MCF 10A (cell line): ENCODE results near the gene MINDY2. TPM values are rescaled to one million over a fixed set of nuclear protein-coding genes. Genes with fewer than 3 reads are reported as not detected.
"Not testable (repeated sequence)": the region's sequence is repeated elsewhere in the genome, so short reads cannot be mapped to it uniquely, and the experiment has no call there.

Experiments used
- BruUV-seq: library from RNA; stranded (reverse); fragments of 400-500 nt; replicated peaks from 2 replicates; lab custom pipeline; 2021; lab: Mats Ljungman, UMichigan
- CTCF ChIA-PET: fragments of 300-600 bp; sonication (Branson Sonifier 250); formaldehyde crosslinking; extraction: SDS; loops from one replicate; lab custom pipeline; 2021; ENCODE audit warnings: antibody characterized with exemption, inconsistent platforms; lab: Yijun Ruan, JAX
- POLR2A ChIA-PET: fragments of 300-600, 350-650 bp; sonication (Branson Sonifier 250); formaldehyde crosslinking; extraction: SDS; loops from one replicate; lab custom pipeline; 2020; ENCODE audit warnings: antibody characterized with exemption, inconsistent platforms; lab: Yijun Ruan, JAX
- DNase-seq: peaks from one replicate; pipeline ENCODE4 v3.0.0-alpha.2; 2018; ENCODE audit not compliant: unreplicated experiment
- H3K27ac Mint-ChIP-seq: one replicate; pipeline ENCODE4 v1.8.0; 2022; ENCODE audit warnings: mild to moderate bottlenecking, low read depth, mixed read lengths; ENCODE audit not compliant: unreplicated experiment
- H3K27me3 Mint-ChIP-seq: one replicate; pipeline ENCODE4 v1.8.0; 2022; ENCODE audit warnings: mixed read lengths; ENCODE audit not compliant: insufficient read depth, unreplicated experiment
- H3K36me3 Mint-ChIP-seq: one replicate; pipeline ENCODE4 v1.8.0; 2022; ENCODE audit warnings: mild to moderate bottlenecking, moderate library complexity, mixed read lengths; ENCODE audit not compliant: insufficient read depth, unreplicated experiment
- H3K4me1 Mint-ChIP-seq: one replicate; pipeline ENCODE4 v1.8.0; 2022; ENCODE audit warnings: mixed read lengths; ENCODE audit not compliant: insufficient read depth, unreplicated experiment
- H3K4me3 Mint-ChIP-seq: one replicate; pipeline ENCODE4 v1.8.0; 2022; ENCODE audit warnings: mild to moderate bottlenecking, moderate library complexity, mixed read lengths; ENCODE audit not compliant: unreplicated experiment
- H3K9me3 Mint-ChIP-seq: one replicate; pipeline ENCODE4 v1.8.0; 2022; ENCODE audit warnings: mixed read lengths; ENCODE audit not compliant: unreplicated experiment
- CTCF ChIP-seq: fragments of 200-600 bp; IDR thresholded peaks from one replicate; pipeline ENCODE4 v1.8.0; 2022; ENCODE audit warnings: antibody characterized with exemption, mild to moderate bottlenecking; ENCODE audit not compliant: unreplicated experiment
- intact Hi-C: fragments of 100-400 bp; cut with micrococcal nuclease; formaldehyde crosslinking; loops from 2 replicates; pipeline ENCODE4 v1.14.1; 2022
- total RNA-seq: library from RNA; stranded (reverse); gene quantifications from 2 replicates; pipeline ENCODE4 v1.2.3, GENCODE V29; 2022

MINDY2 gene
- total RNA-seq, 1 experiment from 2014 or later = 21.9 TPM

- ChIA-PET POLR2A (no interaction called here), CTCF (no interaction called here)
- no peak for DNase-seq
- Mint-ChIP-seq H3K36me3 (peaks cover 25% of the 10 kb centered on the region), H3K4me3 (no peak overlapping the region), H3K27ac (no peak overlapping the region), H3K4me1 (peaks cover 6% of the 10 kb centered on the region), H3K9me3 (no peaks in the 10 kb centered on the region), H3K27me3 (no peaks in the 10 kb centered on the region)
- TF ChIP-seq CTCF = no peak
- BruUV-seq = no TSS peak
- intact Hi-C loops = no loop called here
Measured at GRCh38 chr15:58830556-58830955, 59.5 kb downstream of the MINDY2 start.

GRCh38 chr15:58833681-58834426 is 62.8 kb downstream of the MINDY2 start:
- H3K9me3 Mint-ChIP-seq, H3K4me1 Mint-ChIP-seq, H3K27ac Mint-ChIP-seq, BruUV-seq, DNase-seq, H3K27me3 Mint-ChIP-seq, intact Hi-C loops, CTCF ChIA-PET, H3K4me3 Mint-ChIP-seq: not testable (repeated sequence)
- POLR2A ChIA-PET = interaction anchor here (0.6 to 1.2 kb wide), 2 partner anchors 48 to 63 kb away, joined by 3 to 4 read pairs; partner anchors contain the start of gene MINDY2
- peaks cover 24% of the 10 kb centered on the region for H3K36me3 Mint-ChIP-seq

GRCh38 chr15:58839485-58839884 is 68.4 kb downstream of the MINDY2 start:
- peaks cover 10% of the 10 kb centered on the region for H3K36me3 Mint-ChIP-seq
- no peaks in the 10 kb centered on the region for H3K9me3 Mint-ChIP-seq
- H3K27ac Mint-ChIP-seq = no peak overlapping the region
- no peaks in the 10 kb centered on the region for H3K4me1 Mint-ChIP-seq
- peak; percentile 31 for DNase-seq
- ChIA-PET POLR2A (no interaction called here), CTCF (interaction anchor here (1.3 kb wide), 1 partner anchor 10 kb away, joined by 3 read pairs; no protein-coding TSS in a partner anchor)
- no peaks in the 10 kb centered on the region for H3K27me3 Mint-ChIP-seq
- BruUV-seq = no TSS peak
- H3K4me3 Mint-ChIP-seq = no peak overlapping the region
- no peak for TF ChIP-seq CTCF
- intact Hi-C loops = no loop called here

- no peak for TF ChIP-seq CTCF
- Mint-ChIP-seq H3K36me3 (peaks cover 16% of the 10 kb centered on the region), H3K9me3 (no peaks in the 10 kb centered on the region), H3K4me1 (no peaks in the 10 kb centered on the region), H3K4me3 (no peak overlapping the region), H3K27ac (no peak overlapping the region), H3K27me3 (no peaks in the 10 kb centered on the region)
- intact Hi-C loops = no loop called here
- no peak for DNase-seq
- no TSS peak for BruUV-seq
- ChIA-PET POLR2A (no interaction called here), CTCF (interaction anchor here (1.3 kb wide), 1 partner anchor 10 kb away, joined by 3 read pairs; no protein-coding TSS in a partner anchor)
Measured at GRCh38 chr15:58840048-58840447, 68.9 kb downstream of the MINDY2 start.
